PC-3 (cell line): Measurements from ENCODE around the gene CRB2. TPM values are rescaled to one million over a fixed set of nuclear protein-coding genes. Genes with fewer than 3 reads are reported as not detected.

Source experiments
- ATAC-seq: fragments of 200-7000 bp; cut with Tn5 transposase; 2 replicates; pipeline ENCODE4 v1.9.1; 2020; ENCODE audit warnings: mild to moderate bottlenecking, moderate library complexity
- BruUV-seq: library from RNA; stranded (reverse); fragments of 400-500 nt; replicated peaks from 2 replicates; lab custom pipeline; 2021; lab: Mats Ljungman, UMichigan
- CTCF ChIA-PET: fragments of 300-600 bp; sonication (Branson Sonifier 250); formaldehyde crosslinking; loops from one replicate; lab custom pipeline; 2022; ENCODE audit warnings: antibody characterized with exemption; lab: Charles Lee
- POLR2A ChIA-PET: fragments of 300-600 bp; sonication (Branson Sonifier 250); formaldehyde crosslinking; loops from one replicate; lab custom pipeline; 2022; ENCODE audit warnings: antibody characterized with exemption; ENCODE audit not compliant: unreplicated experiment; lab: Charles Lee
- DNase-seq: peaks from one replicate; pipeline ENCODE4 v3.0.0-alpha.2; 2015
- H2AFZ ChIP-seq: fragments of 300-600 bp; sonication (generic); 2 replicates; pipeline ENCODE4 v1.6.0; 2016; ENCODE audit warnings: antibody characterized with exemption, low read length
- H3F3A ChIP-seq: fragments of 300-600 bp; sonication (generic); one replicate; pipeline ENCODE4 v1.6.0; 2017; ENCODE audit warnings: antibody characterized with exemption, low read length, control low read depth, mild to moderate bottlenecking; ENCODE audit not compliant: unreplicated experiment
- H3K27ac ChIP-seq: fragments of 300-600 bp; sonication (generic); 2 replicates; pipeline ENCODE4 v1.5.1; 2016; ENCODE audit warnings: mild to moderate bottlenecking, low read length
- H3K27me3 ChIP-seq: fragments of 300-600 bp; sonication (generic); 2 replicates; pipeline ENCODE4 v1.6.1; 2016; ENCODE audit warnings: low read length, mixed read lengths
- H3K36me3 ChIP-seq: fragments of 300-600 bp; sonication (generic); 2 replicates; pipeline ENCODE4 v1.6.1; 2016; ENCODE audit warnings: low read depth, mixed run types, low read length, mixed read lengths
- H3K4me1 ChIP-seq: fragments of 300-600 bp; sonication (generic); 2 replicates; pipeline ENCODE4 v1.5.1; 2016; ENCODE audit warnings: low read length; ENCODE audit not compliant: insufficient read depth
- H3K4me2 ChIP-seq: fragments of 300-600 bp; sonication (generic); 2 replicates; pipeline ENCODE4 v1.6.0; 2016; ENCODE audit warnings: low read length
- H3K4me3 ChIP-seq: fragments of 300-600 bp; sonication (generic); 2 replicates; pipeline ENCODE4 v1.5.1; 2016; ENCODE audit warnings: mild to moderate bottlenecking, low read length, mixed read lengths
- H3K79me2 ChIP-seq: fragments of 300-600 bp; sonication (generic); 2 replicates; pipeline ENCODE4 v1.6.1; 2017; ENCODE audit warnings: low read length, mixed read lengths
- H3K9ac ChIP-seq: fragments of 300-600 bp; sonication (generic); 2 replicates; pipeline ENCODE4 v1.6.0; 2016; ENCODE audit warnings: mild to moderate bottlenecking, low read length
- H3K9me2 ChIP-seq: fragments of 300-600 bp; sonication (generic); replicated peaks from 2 replicates; pipeline ENCODE4 v1.6.1; 2016; ENCODE audit warnings: mixed run types, low read length, mixed read lengths
- H3K9me3 ChIP-seq: fragments of 300-600 bp; sonication (generic); 2 replicates; pipeline ENCODE4 v1.6.1; 2016; ENCODE audit warnings: low read length, mixed read lengths
- H4K20me1 ChIP-seq: fragments of 300-600 bp; sonication (generic); 2 replicates; pipeline ENCODE4 v1.6.1; 2016; ENCODE audit warnings: low read length, mixed read lengths
- EZH2 ChIP-seq: fragments of 300-600 bp; sonication (generic); IDR thresholded peaks from one replicate; pipeline ENCODE4 v1.6.1; 2017; ENCODE audit warnings: antibody characterized with exemption, mild to moderate bottlenecking, low read length; ENCODE audit not compliant: unreplicated experiment
- EZH2phosphoT487 ChIP-seq: fragments of 300-600 bp; sonication (generic); IDR thresholded peaks from 2 replicates; pipeline ENCODE4 v1.6.1; 2018; ENCODE audit warnings: mild to moderate bottlenecking, antibody characterized with exemption, low read length, borderline replicate concordance
- intact Hi-C: fragments of 100-400 bp; cut with micrococcal nuclease; formaldehyde crosslinking; loops from 2 replicates; pipeline ENCODE4 v1.9.0; 2023
- total RNA-seq: library from RNA; depleted of rRNA; stranded (reverse); fragments of >200 nt; gene quantifications from 2 replicates; pipeline ENCODE4 v1.2.3, GENCODE V29; 2014
- TF ChIP-seq, protein P1 (sequence below): fragments of 300-600 bp; sonication (generic); conservative IDR thresholded peaks from 2 replicates; pipeline ENCODE4 v1.5.1; 2017; ENCODE audit warnings: antibody characterized with exemption, low read depth, mild to moderate bottlenecking, low read length

CRB2 gene
- total RNA-seq, 1 experiment from 2014 or later, result not detected

- no peak overlapping the region for H3K4me2 ChIP-seq
- H3K9ac ChIP-seq, result no peak overlapping the region
- POLR2A ChIA-PET, result no interaction called here
- H4K20me1 ChIP-seq, result no peaks in the 10 kb centered on the region
- TF ChIP-seq EZH2 (no peak), EZH2phosphoT487 (no peak)
- TF ChIP-seq, protein P1, sequence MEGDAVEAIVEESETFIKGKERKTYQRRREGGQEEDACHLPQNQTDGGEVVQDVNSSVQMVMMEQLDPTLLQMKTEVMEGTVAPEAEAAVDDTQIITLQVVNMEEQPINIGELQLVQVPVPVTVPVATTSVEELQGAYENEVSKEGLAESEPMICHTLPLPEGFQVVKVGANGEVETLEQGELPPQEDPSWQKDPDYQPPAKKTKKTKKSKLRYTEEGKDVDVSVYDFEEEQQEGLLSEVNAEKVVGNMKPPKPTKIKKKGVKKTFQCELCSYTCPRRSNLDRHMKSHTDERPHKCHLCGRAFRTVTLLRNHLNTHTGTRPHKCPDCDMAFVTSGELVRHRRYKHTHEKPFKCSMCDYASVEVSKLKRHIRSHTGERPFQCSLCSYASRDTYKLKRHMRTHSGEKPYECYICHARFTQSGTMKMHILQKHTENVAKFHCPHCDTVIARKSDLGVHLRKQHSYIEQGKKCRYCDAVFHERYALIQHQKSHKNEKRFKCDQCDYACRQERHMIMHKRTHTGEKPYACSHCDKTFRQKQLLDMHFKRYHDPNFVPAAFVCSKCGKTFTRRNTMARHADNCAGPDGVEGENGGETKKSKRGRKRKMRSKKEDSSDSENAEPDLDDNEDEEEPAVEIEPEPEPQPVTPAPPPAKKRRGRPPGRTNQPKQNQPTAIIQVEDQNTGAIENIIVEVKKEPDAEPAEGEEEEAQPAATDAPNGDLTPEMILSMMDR, result no peak
- no peaks in the 10 kb centered on the region for H3K9me2 ChIP-seq
- H3F3A ChIP-seq, result no peaks in the 10 kb centered on the region
- H3K27me3 ChIP-seq, result no peaks in the 10 kb centered on the region
- no peaks in the 10 kb centered on the region for H3K79me2 ChIP-seq
- no peak for ATAC-seq
- no peaks in the 10 kb centered on the region for H3K4me1 ChIP-seq
- DNase-seq, result no peak
- H2AFZ ChIP-seq, result no peak overlapping the region
- intact Hi-C loops, result no loop called here
- no peaks in the 10 kb centered on the region for H3K36me3 ChIP-seq
- BruUV-seq, result no TSS peak
- no peak overlapping the region for H3K4me3 ChIP-seq
- H3K27ac ChIP-seq, result no peak overlapping the region
- CTCF ChIA-PET, result no interaction called here
- H3K9me3 ChIP-seq, result no peaks in the 10 kb centered on the region
These were observed 35.9 kb downstream of the CRB2 start for GRCh38 chr9:123391946-123392345.

DNA sequence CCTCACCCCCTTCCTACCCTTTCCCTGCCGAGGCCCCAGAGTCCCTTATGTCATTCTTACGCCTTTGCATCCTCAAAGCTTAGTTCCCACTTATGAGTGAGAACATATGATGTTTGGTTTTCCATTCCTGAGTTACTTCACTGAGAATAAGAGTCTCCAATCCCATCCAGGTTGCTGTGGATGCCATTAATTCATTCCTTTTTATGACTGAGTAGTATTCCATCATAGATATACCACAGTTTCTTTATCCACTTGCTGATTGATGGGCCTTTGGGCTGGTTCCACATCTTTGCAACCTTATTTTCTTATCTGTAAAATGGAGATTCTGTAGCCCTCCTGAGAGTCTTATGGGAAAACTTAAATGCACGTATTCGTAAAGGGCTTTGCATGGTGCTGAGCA is 36.8 kb downstream of the CRB2 start:
- Histone ChIP-seq H3K4me3 (no peak overlapping the region), H3K9me2 (no peaks in the 10 kb centered on the region), H3K4me2 (no peak overlapping the region), H2AFZ (no peak overlapping the region), H3K79me2 (no peaks in the 10 kb centered on the region), H3K9me3 (no peaks in the 10 kb centered on the region), H4K20me1 (no peaks in the 10 kb centered on the region), H3K9ac (no peak overlapping the region), H3K27ac (no peak overlapping the region), H3K27me3 (no peaks in the 10 kb centered on the region), H3K36me3 (no peaks in the 10 kb centered on the region), H3K4me1 (no peaks in the 10 kb centered on the region), H3F3A (no peaks in the 10 kb centered on the region)
- TF ChIP-seq EZH2phosphoT487, result no peak
- TF ChIP-seq EZH2, result no peak
- TF ChIP-seq, protein P1, result no peak
- BruUV-seq, result no TSS peak
- DNase-seq, result no peak
- CTCF ChIA-PET, result no interaction called here
- ATAC-seq, result no peak
- POLR2A ChIA-PET, result no interaction called here
- intact Hi-C loops, result no loop called here

GRCh38 chr9:123394291-123395235 is 38.6 kb downstream of the CRB2 start:
- TF ChIP-seq, protein P1, result no peak
- TF ChIP-seq EZH2 (no peak), EZH2phosphoT487 (no peak)
- Histone ChIP-seq H3K4me1 (no peaks in the 10 kb centered on the region), H3F3A (no peaks in the 10 kb centered on the region), H3K9ac (no peak overlapping the region), H3K9me3 (no peaks in the 10 kb centered on the region), H2AFZ (no peak overlapping the region), H4K20me1 (no peaks in the 10 kb centered on the region), H3K36me3 (no peaks in the 10 kb centered on the region), H3K4me2 (no peak overlapping the region), H3K27ac (no peak overlapping the region), H3K4me3 (no peak overlapping the region), H3K79me2 (no peaks in the 10 kb centered on the region), H3K27me3 (no peaks in the 10 kb centered on the region), H3K9me2 (no peaks in the 10 kb centered on the region)
- intact Hi-C loops, result no loop called here
- POLR2A ChIA-PET, result no interaction called here
- DNase-seq (no peak), ATAC-seq (no peak)
- CTCF ChIA-PET, result no interaction called here
- no TSS peak for BruUV-seq
